Astrocyte (in vitro differentiated cells and primary cell): ENCODE measurements around the gene OSBPL9. TPM values are rescaled to one million over a fixed set of nuclear protein-coding genes. Genes with fewer than 3 reads are reported as not detected.

ENCODE experiments used
- DNase-seq: peaks from one replicate; pipeline ENCODE4 v3.0.0-alpha.2; 2010; ENCODE audit warnings: low read depth
- FAIRE-seq: peaks from 2 replicates; lab custom pipeline; 2011; peaks lifted over from hg19 to GRCh38; lab: Jason Lieb, UNC
- H2AFZ ChIP-seq: 2 replicates; pipeline ENCODE4 v1.6.0; 2012; ENCODE audit warnings: low read depth, low read length, inconsistent platforms
- H3K27ac ChIP-seq: 2 replicates; pipeline ENCODE4 v1.5.1; 2011; ENCODE audit warnings: low read depth, low read length, inconsistent platforms
- H3K27me3 ChIP-seq: 2 replicates; pipeline ENCODE4 v1.6.0; 2011; ENCODE audit warnings: low read length, inconsistent platforms; ENCODE audit not compliant: insufficient read depth
- H3K36me3 ChIP-seq: 2 replicates; pipeline ENCODE4 v1.5.1; 2011; ENCODE audit warnings: low read length, inconsistent platforms; ENCODE audit not compliant: insufficient read depth
- H3K4me1 ChIP-seq: 2 replicates; pipeline ENCODE4 v1.5.1; 2011; ENCODE audit warnings: low read length, inconsistent platforms; ENCODE audit not compliant: insufficient read depth
- H3K4me2 ChIP-seq: 2 replicates; pipeline ENCODE4 v1.6.0; 2012; ENCODE audit warnings: low read length, inconsistent platforms
- H3K4me3 ChIP-seq: 2 replicates; pipeline ENCODE4 v1.5.1; 2011; ENCODE audit warnings: low read depth, mild to moderate bottlenecking, low read length, inconsistent platforms; ENCODE audit not compliant: insufficient read depth
- H3K79me2 ChIP-seq: 2 replicates; pipeline ENCODE4 v1.6.0; 2012; ENCODE audit warnings: mild to moderate bottlenecking, low read length, inconsistent platforms; ENCODE audit not compliant: insufficient read depth
- H3K9ac ChIP-seq: 2 replicates; pipeline ENCODE4 v1.6.0; 2012; ENCODE audit warnings: mild to moderate bottlenecking, low read length, inconsistent platforms
- H3K9me3 ChIP-seq: 2 replicates; pipeline ENCODE4 v1.5.1; 2012; ENCODE audit warnings: low read depth, mild to moderate bottlenecking, low read length, inconsistent platforms; ENCODE audit not compliant: insufficient read depth
- H4K20me1 ChIP-seq: 2 replicates; pipeline ENCODE4 v1.6.0; 2012; ENCODE audit warnings: low read length, inconsistent platforms; ENCODE audit not compliant: insufficient read depth
- H3K27ac Mint-ChIP-seq: one replicate; pipeline ENCODE4 v1.8.0; 2021; ENCODE audit warnings: mild to moderate bottlenecking, mixed read lengths; ENCODE audit not compliant: unreplicated experiment
- H3K27me3 Mint-ChIP-seq: one replicate; pipeline ENCODE4 v1.8.0; 2021; ENCODE audit warnings: low read depth, mixed read lengths; ENCODE audit not compliant: unreplicated experiment
- H3K36me3 Mint-ChIP-seq: one replicate; pipeline ENCODE4 v1.8.0; 2021; ENCODE audit warnings: low read depth, mixed read lengths; ENCODE audit not compliant: unreplicated experiment
- H3K4me1 Mint-ChIP-seq: one replicate; pipeline ENCODE4 v1.8.0; 2021; ENCODE audit warnings: low read depth, mixed read lengths; ENCODE audit not compliant: unreplicated experiment
- H3K4me3 Mint-ChIP-seq: one replicate; pipeline ENCODE4 v1.8.0; 2021; ENCODE audit warnings: mild to moderate bottlenecking, moderate library complexity, mixed read lengths; ENCODE audit not compliant: unreplicated experiment
- H3K9me3 Mint-ChIP-seq: one replicate; pipeline ENCODE4 v1.8.0; 2021; ENCODE audit warnings: mild to moderate bottlenecking, mixed read lengths; ENCODE audit not compliant: unreplicated experiment
- EZH2 ChIP-seq: IDR thresholded peaks from 2 replicates; pipeline ENCODE4 v1.6.1; 2012; ENCODE audit warnings: mild to moderate bottlenecking, low read length, inconsistent platforms; ENCODE audit not compliant: insufficient read depth
- total RNA-seq: library from RNA; stranded (reverse); gene quantifications from 2 replicates; pipeline ENCODE4 v1.2.1, GENCODE V29; 2021
- TF ChIP-seq, protein P1 (sequence below): IDR thresholded peaks from 2 replicates; pipeline ENCODE4 v1.5.1; 2011; ENCODE audit warnings: low read depth, mild to moderate bottlenecking, inconsistent platforms, low read length, moderate library complexity; ENCODE audit not compliant: insufficient read depth

OSBPL9 gene
- total RNA-seq, 1 donor from 2014 or later = 117 TPM

DNA sequence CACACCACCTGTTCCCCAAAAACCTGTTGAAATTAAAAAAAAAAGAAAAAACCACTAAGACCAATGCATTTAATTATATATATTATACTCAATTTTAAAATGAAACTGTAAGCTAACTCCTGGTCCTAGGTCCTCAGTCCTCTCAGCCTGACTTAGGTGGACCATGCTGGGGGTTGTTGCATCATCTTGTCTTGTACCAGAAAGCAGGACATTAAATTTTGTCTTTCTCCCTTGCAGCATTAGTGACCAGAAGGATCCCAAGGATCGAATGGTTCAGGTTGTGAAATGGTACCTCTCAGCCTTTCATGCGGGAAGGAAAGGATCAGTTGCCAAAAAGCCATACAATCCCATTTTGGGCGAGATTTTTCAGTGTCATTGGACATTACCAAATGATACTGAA lies 164.0 kb downstream of the OSBPL9 start:
- H3K36me3 ChIP-seq = peaks cover 34% of the 10 kb centered on the region
- H3K27ac ChIP-seq = no peak overlapping the region
- H4K20me1 ChIP-seq = peaks cover 5% of the 10 kb centered on the region
- no peaks in the 10 kb centered on the region for H3K79me2 ChIP-seq
- H3K4me2 ChIP-seq = no peak overlapping the region
- no peak for FAIRE-seq
- H3K9ac ChIP-seq = no peak overlapping the region
- H3K4me3 ChIP-seq = no peak overlapping the region
- H3K27me3 ChIP-seq = no peaks in the 10 kb centered on the region
- H3K4me3 Mint-ChIP-seq = no peak overlapping the region
- DNase-seq = no peak
- H3K9me3 ChIP-seq = no peaks in the 10 kb centered on the region
- H3K4me1 Mint-ChIP-seq = peaks cover 27% of the 10 kb centered on the region
- no peaks in the 10 kb centered on the region for H3K4me1 ChIP-seq
- H3K27ac Mint-ChIP-seq = no peak overlapping the region
- H3K36me3 Mint-ChIP-seq = peaks cover 35% of the 10 kb centered on the region
- H3K9me3 Mint-ChIP-seq = no peaks in the 10 kb centered on the region
- no peaks in the 10 kb centered on the region for H3K27me3 Mint-ChIP-seq
- H2AFZ ChIP-seq = no peak overlapping the region
- TF ChIP-seq, protein P1, sequence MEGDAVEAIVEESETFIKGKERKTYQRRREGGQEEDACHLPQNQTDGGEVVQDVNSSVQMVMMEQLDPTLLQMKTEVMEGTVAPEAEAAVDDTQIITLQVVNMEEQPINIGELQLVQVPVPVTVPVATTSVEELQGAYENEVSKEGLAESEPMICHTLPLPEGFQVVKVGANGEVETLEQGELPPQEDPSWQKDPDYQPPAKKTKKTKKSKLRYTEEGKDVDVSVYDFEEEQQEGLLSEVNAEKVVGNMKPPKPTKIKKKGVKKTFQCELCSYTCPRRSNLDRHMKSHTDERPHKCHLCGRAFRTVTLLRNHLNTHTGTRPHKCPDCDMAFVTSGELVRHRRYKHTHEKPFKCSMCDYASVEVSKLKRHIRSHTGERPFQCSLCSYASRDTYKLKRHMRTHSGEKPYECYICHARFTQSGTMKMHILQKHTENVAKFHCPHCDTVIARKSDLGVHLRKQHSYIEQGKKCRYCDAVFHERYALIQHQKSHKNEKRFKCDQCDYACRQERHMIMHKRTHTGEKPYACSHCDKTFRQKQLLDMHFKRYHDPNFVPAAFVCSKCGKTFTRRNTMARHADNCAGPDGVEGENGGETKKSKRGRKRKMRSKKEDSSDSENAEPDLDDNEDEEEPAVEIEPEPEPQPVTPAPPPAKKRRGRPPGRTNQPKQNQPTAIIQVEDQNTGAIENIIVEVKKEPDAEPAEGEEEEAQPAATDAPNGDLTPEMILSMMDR = no peak
- TF ChIP-seq EZH2 = no peak

DNA sequence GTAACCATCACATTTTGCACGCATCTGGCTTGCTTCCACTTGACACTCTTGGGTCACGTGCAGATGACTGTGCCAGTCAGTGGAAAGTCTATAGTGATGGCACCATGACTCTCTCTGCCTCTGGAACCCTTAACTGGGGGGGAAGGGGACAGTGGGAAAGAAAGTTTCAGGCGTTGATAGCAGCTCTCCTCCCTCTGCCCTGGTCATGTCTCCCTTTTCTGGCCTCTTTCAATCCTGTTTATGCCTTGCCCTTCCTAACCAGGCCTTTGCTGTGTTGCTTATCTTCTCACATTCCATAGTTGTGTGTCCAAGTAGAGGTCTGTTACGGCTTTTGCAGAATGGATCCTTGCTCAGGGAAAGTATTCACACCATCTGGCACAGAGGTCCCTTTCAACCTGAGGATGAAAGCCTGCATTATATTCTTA lies 168.1 kb downstream of the OSBPL9 start:
- Histone ChIP-seq H3K9me3 (no peaks in the 10 kb centered on the region), H3K4me3 (no peak overlapping the region), H2AFZ (no peak overlapping the region), H3K9ac (no peak overlapping the region), H3K36me3 (peaks cover 67% of the 10 kb centered on the region), H3K79me2 (no peaks in the 10 kb centered on the region), H3K27me3 (no peaks in the 10 kb centered on the region), H3K4me1 (no peaks in the 10 kb centered on the region), H3K27ac (no peak overlapping the region), H3K4me2 (no peak overlapping the region), H4K20me1 (peaks cover 8% of the 10 kb centered on the region)
- Mint-ChIP-seq H3K9me3 (no peaks in the 10 kb centered on the region), H3K27me3 (no peaks in the 10 kb centered on the region), H3K27ac (no peak overlapping the region), H3K36me3 (peaks cover 36% of the 10 kb centered on the region), H3K4me3 (no peak overlapping the region), H3K4me1 (peaks cover 21% of the 10 kb centered on the region)
- TF ChIP-seq EZH2 = no peak
- TF ChIP-seq, protein P1 = no peak
- DNase-seq (peak; percentile 39), FAIRE-seq (no peak)

DNA sequence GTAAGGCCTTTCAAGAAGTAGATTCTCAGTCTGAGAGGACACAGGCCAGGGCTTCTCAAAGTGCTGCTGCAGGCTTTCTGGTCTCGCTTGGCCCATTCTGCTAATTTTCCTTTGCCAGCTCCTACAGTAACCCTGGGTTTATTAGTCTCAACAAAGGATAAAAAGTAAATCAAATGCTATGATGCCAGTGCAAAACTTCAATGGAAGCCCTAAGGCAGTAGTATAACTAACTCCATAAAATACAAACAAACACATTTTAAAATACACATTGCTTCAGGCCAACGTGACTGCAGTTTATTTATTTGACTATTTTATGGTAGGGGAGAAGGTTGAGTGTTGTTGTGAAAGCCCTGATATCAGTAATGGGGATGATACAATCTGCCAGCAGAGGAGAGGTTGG lies 172.0 kb downstream of the OSBPL9 start:
- Mint-ChIP-seq H3K9me3 (no peaks in the 10 kb centered on the region), H3K27me3 (no peaks in the 10 kb centered on the region), H3K36me3 (peaks cover 44% of the 10 kb centered on the region), H3K4me1 (peaks cover 38% of the 10 kb centered on the region), H3K27ac (no peak overlapping the region), H3K4me3 (no peak overlapping the region)
- Histone ChIP-seq H4K20me1 (peaks cover 8% of the 10 kb centered on the region), H3K9me3 (no peaks in the 10 kb centered on the region), H2AFZ (no peak overlapping the region), H3K79me2 (no peaks in the 10 kb centered on the region), H3K4me2 (no peak overlapping the region), H3K4me1 (no peaks in the 10 kb centered on the region), H3K36me3 (peaks cover 85% of the 10 kb centered on the region), H3K9ac (no peak overlapping the region), H3K27ac (no peak overlapping the region), H3K4me3 (no peak overlapping the region), H3K27me3 (no peaks in the 10 kb centered on the region)
- TF ChIP-seq, protein P1 = no peak
- TF ChIP-seq EZH2 = no peak
- DNase-seq = no peak
- FAIRE-seq = no peak
